22Rv1 (cell line): ENCODE data around the gene ITCH.

ENCODE experiments used
- H3K27ac ChIP-seq: fragments of 450-650 bp; 2 replicates; pipeline ENCODE4 v1.5.1; 2017
- ZFX ChIP-seq: fragments of 450-650 bp; IDR thresholded peaks from 2 replicates; pipeline ENCODE4 v1.6.1; 2017; ENCODE audit warnings: antibody characterized with exemption, borderline replicate concordance
- TF ChIP-seq, protein P1 (sequence below): fragments of 450-650 bp; IDR thresholded peaks from 2 replicates; pipeline ENCODE4 v1.5.1; 2017; ENCODE audit warnings: mild to moderate bottlenecking

The ITCH gene

DNA sequence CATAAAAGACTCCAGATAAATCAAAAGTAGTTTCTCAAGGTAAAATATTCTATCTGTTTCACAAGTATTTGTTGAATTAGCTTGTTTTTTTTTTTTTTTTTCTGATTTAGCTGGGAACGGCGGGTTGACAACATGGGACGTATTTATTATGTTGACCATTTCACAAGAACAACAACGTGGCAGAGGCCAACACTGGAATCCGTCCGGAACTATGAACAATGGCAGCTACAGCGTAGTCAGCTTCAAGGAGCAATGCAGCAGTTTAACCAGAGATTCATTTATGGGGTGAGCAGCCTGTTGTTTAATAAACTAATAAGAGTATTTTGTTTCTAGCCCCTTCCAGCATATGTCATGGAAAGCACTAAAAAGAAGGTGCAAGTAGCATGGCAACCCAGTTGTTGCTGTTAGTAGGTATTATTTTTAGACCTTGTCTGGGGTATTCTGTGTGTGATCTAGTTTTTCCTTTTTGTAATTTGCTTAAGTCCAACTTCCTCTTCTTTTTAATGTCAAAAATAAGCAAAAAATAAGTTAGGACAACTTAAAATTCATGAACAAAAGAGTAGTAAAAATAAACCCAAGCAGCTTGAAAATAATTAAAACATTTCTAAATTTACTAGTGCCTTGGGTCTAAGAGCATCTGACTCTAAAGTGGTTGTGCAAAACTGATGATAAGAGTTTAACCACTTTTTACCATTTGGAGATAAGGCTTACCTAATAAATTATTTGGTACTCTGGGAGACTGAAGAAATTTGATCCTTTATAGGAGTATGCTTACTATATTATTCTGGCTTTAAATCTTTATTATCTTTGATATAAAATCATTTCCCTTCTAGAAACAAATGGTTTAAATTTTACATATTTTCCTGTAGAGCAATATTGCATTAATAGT, 82.3 kb downstream of the ITCH start:
- no peak for TF ChIP-seq ZFX
- TF ChIP-seq, protein P1, sequence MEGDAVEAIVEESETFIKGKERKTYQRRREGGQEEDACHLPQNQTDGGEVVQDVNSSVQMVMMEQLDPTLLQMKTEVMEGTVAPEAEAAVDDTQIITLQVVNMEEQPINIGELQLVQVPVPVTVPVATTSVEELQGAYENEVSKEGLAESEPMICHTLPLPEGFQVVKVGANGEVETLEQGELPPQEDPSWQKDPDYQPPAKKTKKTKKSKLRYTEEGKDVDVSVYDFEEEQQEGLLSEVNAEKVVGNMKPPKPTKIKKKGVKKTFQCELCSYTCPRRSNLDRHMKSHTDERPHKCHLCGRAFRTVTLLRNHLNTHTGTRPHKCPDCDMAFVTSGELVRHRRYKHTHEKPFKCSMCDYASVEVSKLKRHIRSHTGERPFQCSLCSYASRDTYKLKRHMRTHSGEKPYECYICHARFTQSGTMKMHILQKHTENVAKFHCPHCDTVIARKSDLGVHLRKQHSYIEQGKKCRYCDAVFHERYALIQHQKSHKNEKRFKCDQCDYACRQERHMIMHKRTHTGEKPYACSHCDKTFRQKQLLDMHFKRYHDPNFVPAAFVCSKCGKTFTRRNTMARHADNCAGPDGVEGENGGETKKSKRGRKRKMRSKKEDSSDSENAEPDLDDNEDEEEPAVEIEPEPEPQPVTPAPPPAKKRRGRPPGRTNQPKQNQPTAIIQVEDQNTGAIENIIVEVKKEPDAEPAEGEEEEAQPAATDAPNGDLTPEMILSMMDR: no peak
- no peak overlapping the region for H3K27ac ChIP-seq

DNA sequence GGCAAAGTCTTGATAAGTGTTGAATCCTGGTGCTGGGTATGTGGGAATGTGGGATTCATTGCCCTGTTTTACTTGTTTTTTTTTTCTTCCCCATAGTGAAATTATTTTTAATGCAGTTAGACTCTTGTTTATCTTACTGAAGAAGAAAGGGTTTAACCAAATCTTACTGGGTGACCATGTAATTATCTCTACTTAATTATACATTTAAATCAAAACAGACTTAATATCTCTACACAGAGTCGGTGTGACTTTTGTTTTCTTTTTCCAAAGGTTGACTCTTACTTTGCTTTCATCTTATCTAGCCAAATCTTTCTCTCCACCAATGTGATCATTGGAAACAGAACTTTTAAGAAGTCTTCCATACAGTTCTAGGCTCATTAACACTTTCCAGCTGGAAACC, 85.4 kb downstream of the ITCH start:
- H3K27ac ChIP-seq: no peak overlapping the region
- TF ChIP-seq, protein P1: no peak
- TF ChIP-seq ZFX: no peak

DNA sequence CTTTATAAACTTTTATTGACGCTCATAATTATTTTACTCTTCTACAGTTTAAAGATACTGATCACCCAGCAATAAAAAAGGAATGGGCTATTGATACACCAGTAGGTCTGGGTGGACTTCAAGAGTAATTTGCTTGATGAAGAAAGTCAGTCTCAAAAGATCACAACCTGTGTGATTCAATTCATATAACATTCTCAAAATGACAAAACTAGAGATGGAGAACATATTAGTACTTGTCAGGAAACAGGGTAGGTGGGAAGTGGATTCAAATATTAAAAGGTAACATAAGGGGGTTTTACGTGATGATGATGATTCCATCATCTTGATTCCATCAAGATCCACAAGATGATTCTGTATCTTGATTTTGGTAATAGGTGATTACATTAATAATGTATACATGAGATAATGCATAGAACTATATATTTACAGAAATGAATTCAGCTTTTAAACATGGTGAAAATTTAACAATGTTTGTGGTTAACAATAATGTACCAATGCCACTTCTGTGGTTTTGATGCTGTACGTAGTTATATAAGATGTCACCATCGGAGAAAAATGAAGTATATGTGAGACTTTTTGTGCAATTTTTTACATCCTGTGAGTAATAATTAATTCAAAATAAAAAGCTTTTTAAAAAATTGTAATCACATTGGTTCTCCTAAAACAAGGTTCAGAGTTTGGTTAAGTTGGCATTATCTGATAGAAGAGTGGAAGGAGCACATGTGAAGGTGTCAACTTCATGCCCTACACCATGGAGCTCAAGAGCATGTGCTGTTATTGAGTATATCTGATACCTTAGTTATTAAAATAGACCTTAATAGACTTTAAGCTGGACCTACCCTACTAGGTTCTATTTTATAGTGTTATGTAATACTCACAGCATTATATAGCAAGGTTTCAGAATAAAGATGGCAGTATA, 86.9 kb downstream of the ITCH start:
- H3K27ac ChIP-seq: no peak overlapping the region
- TF ChIP-seq ZFX: no peak
- TF ChIP-seq, protein P1: no peak

DNA sequence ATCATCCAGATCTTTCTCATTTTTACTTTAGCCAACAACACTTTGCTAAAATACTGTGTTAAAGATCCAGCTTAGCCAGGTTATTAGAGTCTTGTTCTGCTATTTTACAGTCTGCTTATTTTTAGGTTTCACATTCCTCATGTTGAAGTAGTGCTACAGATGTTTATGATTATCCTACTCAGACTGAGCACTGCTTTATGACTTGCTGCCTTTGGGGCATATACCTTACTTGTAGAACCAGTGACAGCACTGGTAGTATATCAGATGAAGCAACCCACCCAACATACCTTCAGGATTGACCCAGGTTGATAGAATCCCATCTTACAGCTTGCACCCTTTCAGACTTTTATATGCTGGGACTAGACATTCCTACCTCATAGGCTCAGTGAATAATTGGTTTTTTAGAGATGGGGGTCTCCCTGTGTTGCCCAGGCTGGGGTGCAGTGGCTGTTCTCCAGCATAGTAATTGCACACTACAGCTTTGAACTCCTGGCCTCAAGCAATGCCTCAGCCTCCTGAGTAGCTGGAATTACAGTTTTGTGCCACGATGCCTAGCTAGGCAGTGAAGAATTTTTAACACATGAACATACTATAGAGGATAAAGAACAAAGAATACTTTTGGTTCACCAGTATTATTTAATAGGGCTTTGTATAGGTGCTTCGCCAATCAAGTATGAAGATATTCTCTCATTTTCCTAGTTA, 89.4 kb downstream of the ITCH start:
- H3K27ac ChIP-seq: no peak overlapping the region
- TF ChIP-seq ZFX: no peak
- TF ChIP-seq, protein P1: no peak

DNA sequence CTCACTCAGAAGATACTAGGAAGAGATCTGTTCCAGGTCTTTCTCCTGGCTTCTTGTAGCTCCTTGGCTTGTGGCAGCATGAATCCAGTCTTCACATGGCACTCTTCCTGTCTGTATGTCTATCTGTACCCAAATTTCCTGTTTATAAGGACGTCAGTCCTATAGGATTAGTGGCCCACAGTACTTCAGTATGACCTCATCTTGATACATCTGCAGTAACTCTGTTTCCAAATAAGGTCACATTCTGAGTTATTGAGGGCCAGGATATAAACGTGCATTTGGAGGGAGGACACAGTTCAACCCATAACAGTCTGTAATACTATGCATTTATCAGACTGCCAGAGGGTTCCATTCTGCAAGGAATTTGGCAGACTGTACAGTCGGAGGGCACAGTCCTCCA, 95.6 kb downstream of the ITCH start:
- no peak for TF ChIP-seq ZFX
- TF ChIP-seq, protein P1: no peak
- H3K27ac ChIP-seq: no peak overlapping the region

DNA sequence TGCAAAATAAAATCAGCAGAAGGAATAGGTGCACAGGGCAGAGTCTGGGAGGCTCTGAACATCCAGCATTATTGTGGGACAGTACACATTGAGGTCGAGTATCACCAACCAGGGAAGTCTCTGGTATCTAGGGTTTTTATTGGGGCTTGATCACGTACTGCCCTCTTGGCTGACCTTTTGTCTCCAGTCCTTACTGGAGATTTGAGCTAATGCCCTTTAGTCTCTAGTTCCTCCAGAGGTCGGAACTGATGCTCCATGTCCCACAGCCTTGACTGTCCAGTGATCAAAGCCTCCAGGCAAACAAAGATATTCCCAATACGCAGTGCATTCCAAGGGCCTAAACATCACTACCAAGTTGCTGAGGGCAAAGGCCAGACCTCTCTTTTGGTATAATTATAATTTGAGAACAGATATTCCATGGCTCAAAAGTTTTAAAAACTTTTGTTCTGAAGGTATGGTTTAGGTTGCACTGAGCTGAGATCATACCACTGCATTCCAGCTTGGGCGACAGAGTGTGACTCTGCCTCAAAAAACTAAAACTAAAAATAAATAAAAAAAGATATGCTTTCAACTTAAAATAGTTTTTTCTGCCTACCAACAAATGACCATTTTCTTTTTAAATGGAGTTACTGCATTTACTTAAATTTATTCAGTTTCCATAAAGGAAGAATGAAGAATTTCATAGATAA, 96.3 kb downstream of the ITCH start:
- TF ChIP-seq, protein P1: no peak
- no peak for TF ChIP-seq ZFX
- no peak overlapping the region for H3K27ac ChIP-seq
